Karpas-422 (cell line): Measurements from ENCODE around the gene CABLES1. TPM values are rescaled to one million over a fixed set of nuclear protein-coding genes. Genes with fewer than 3 reads are reported as not detected.
A peak's percentile ranks its signal among the peaks of the same experiment; 100 is the strongest.

ENCODE experiments used
- DNase-seq: peaks from one replicate; pipeline ENCODE4 v3.0.0-alpha.2; 2015
- H2AFZ ChIP-seq: fragments of 200-600 bp; sonication (generic); 2 replicates; pipeline ENCODE4 v1.6.1; 2014; ENCODE audit warnings: antibody characterized with exemption, low read length, mixed read lengths
- H3K27ac ChIP-seq: fragments of 200-600 bp; sonication (generic); 2 replicates; pipeline ENCODE4 v1.5.1; 2014; ENCODE audit warnings: mild to moderate bottlenecking, low read length, moderate library complexity
- H3K27me3 ChIP-seq: fragments of 200-600 bp; sonication (generic); 2 replicates; pipeline ENCODE4 v1.6.1; 2014; ENCODE audit warnings: low read length, mixed read lengths
- H3K36me3 ChIP-seq: fragments of 200-600 bp; sonication (generic); 2 replicates; pipeline ENCODE4 v1.6.1; 2014; ENCODE audit warnings: low read length, mixed read lengths; ENCODE audit not compliant: insufficient read depth
- H3K4me1 ChIP-seq: fragments of 200-600 bp; sonication (generic); 2 replicates; pipeline ENCODE4 v1.6.1; 2014; ENCODE audit warnings: mild to moderate bottlenecking, low read length, mixed read lengths
- H3K4me2 ChIP-seq: fragments of 200-600 bp; sonication (generic); 2 replicates; pipeline ENCODE4 v1.6.1; 2014; ENCODE audit warnings: low read length, low read depth, mild to moderate bottlenecking; ENCODE audit not compliant: poor library complexity, severe bottlenecking
- H3K4me3 ChIP-seq: fragments of 200-600 bp; sonication (generic); 2 replicates; pipeline ENCODE4 v1.5.1; 2014; ENCODE audit warnings: mild to moderate bottlenecking, antibody characterized with exemption, low read length, mixed read lengths
- H3K79me2 ChIP-seq: fragments of 200-600 bp; sonication (generic); 2 replicates; pipeline ENCODE4 v1.6.1; 2014; ENCODE audit warnings: mild to moderate bottlenecking, low read length, mixed read lengths
- H3K9ac ChIP-seq: fragments of 200-600 bp; sonication (generic); 2 replicates; pipeline ENCODE4 v1.6.0; 2014; ENCODE audit warnings: low read length
- H3K9me2 ChIP-seq: fragments of 200-600 bp; sonication (generic), shearing (Covaris generic); replicated peaks from 2 replicates; pipeline ENCODE4 v1.6.0; 2014; ENCODE audit warnings: mild to moderate bottlenecking, low read length, moderate library complexity; ENCODE audit not compliant: insufficient read depth
- H3K9me3 ChIP-seq: fragments of 300-700, 200-600 bp; sonication (generic); 2 replicates; pipeline ENCODE4 v1.6.1; 2014; ENCODE audit warnings: low read length, mixed read lengths
- H4K20me1 ChIP-seq: fragments of 200-600 bp; sonication (generic); 2 replicates; pipeline ENCODE4 v1.6.1; 2014; ENCODE audit warnings: mild to moderate bottlenecking, antibody characterized with exemption, low read length, low read depth; ENCODE audit not compliant: insufficient read depth
- total RNA-seq: library from RNA; depleted of rRNA; stranded (reverse); fragments of >200 nt; shearing (Covaris generic); gene quantifications from 2 replicates; pipeline ENCODE4 v1.2.3, GENCODE V29; 2014; ENCODE audit warnings: low replicate concordance

Gene CABLES1
- total RNA-seq, 1 experiment from 2014 or later: not detected

- H3K27ac ChIP-seq: no peak overlapping the region
- H3K4me2 ChIP-seq: peak overlapping the region; percentile 23
- no peaks in the 10 kb centered on the region for H4K20me1 ChIP-seq
- H3K36me3 ChIP-seq: no peaks in the 10 kb centered on the region
- H3K79me2 ChIP-seq: no peaks in the 10 kb centered on the region
- no peak overlapping the region for H3K4me3 ChIP-seq
- H3K9me3 ChIP-seq: no peaks in the 10 kb centered on the region
- H3K9ac ChIP-seq: no peak overlapping the region
- peaks cover 19% of the 10 kb centered on the region for H3K4me1 ChIP-seq
- no peaks in the 10 kb centered on the region for H3K27me3 ChIP-seq
- DNase-seq: no peak
- H3K9me2 ChIP-seq: no peaks in the 10 kb centered on the region
- H2AFZ ChIP-seq: no peak overlapping the region
Observed at GRCh38 chr18:23133860-23134779, 1.2 kb upstream of the CABLES1 start.

GRCh38 chr18:23135550-23136325 is 453 bp downstream of the CABLES1 start:
- no peak overlapping the region for H3K4me2 ChIP-seq
- no peak overlapping the region for H3K4me3 ChIP-seq
- no peak for DNase-seq
- no peaks in the 10 kb centered on the region for H3K79me2 ChIP-seq
- no peaks in the 10 kb centered on the region for H4K20me1 ChIP-seq
- no peak overlapping the region for H3K27ac ChIP-seq
- no peaks in the 10 kb centered on the region for H3K9me2 ChIP-seq
- no peaks in the 10 kb centered on the region for H3K27me3 ChIP-seq
- peaks cover 12% of the 10 kb centered on the region for H3K4me1 ChIP-seq
- H3K9me3 ChIP-seq: no peaks in the 10 kb centered on the region
- H3K9ac ChIP-seq: no peak overlapping the region
- H2AFZ ChIP-seq: no peak overlapping the region
- no peaks in the 10 kb centered on the region for H3K36me3 ChIP-seq

- H3K27ac ChIP-seq: no peak overlapping the region
- H4K20me1 ChIP-seq: no peaks in the 10 kb centered on the region
- H3K4me1 ChIP-seq: peaks cover 7% of the 10 kb centered on the region
- H3K36me3 ChIP-seq: no peaks in the 10 kb centered on the region
- no peak overlapping the region for H2AFZ ChIP-seq
- no peaks in the 10 kb centered on the region for H3K9me3 ChIP-seq
- H3K4me3 ChIP-seq: no peak overlapping the region
- H3K27me3 ChIP-seq: no peaks in the 10 kb centered on the region
- no peaks in the 10 kb centered on the region for H3K79me2 ChIP-seq
- H3K4me2 ChIP-seq: no peak overlapping the region
- no peak for DNase-seq
- no peak overlapping the region for H3K9ac ChIP-seq
- H3K9me2 ChIP-seq: no peaks in the 10 kb centered on the region
Observed at GRCh38 chr18:23136326-23137096, 1.2 kb downstream of the CABLES1 start.

- Histone ChIP-seq H3K79me2 (no peaks in the 10 kb centered on the region), H3K4me2 (no peak overlapping the region), H3K27me3 (no peaks in the 10 kb centered on the region), H3K9me3 (no peaks in the 10 kb centered on the region), H3K9ac (no peak overlapping the region), H3K9me2 (no peaks in the 10 kb centered on the region), H3K27ac (no peak overlapping the region), H2AFZ (no peak overlapping the region), H4K20me1 (no peaks in the 10 kb centered on the region), H3K4me1 (peaks cover 7% of the 10 kb centered on the region), H3K36me3 (no peaks in the 10 kb centered on the region), H3K4me3 (no peak overlapping the region)
- no peak for DNase-seq
Observed at GRCh38 chr18:23137097-23137635, 1.9 kb downstream of the CABLES1 start.

GRCh38 chr18:23137788-23138216 is 2.5 kb downstream of the CABLES1 start:
- H3K4me2 ChIP-seq: no peak overlapping the region
- H3K36me3 ChIP-seq: no peaks in the 10 kb centered on the region
- no peak for DNase-seq
- no peak overlapping the region for H3K9ac ChIP-seq
- H3K9me3 ChIP-seq: no peaks in the 10 kb centered on the region
- no peaks in the 10 kb centered on the region for H3K27me3 ChIP-seq
- H3K79me2 ChIP-seq: no peaks in the 10 kb centered on the region
- H3K4me3 ChIP-seq: no peak overlapping the region
- peaks cover 7% of the 10 kb centered on the region for H3K4me1 ChIP-seq
- H3K9me2 ChIP-seq: no peaks in the 10 kb centered on the region
- H3K27ac ChIP-seq: no peak overlapping the region
- H2AFZ ChIP-seq: no peak overlapping the region
- H4K20me1 ChIP-seq: no peaks in the 10 kb centered on the region

- H3K27me3 ChIP-seq: no peaks in the 10 kb centered on the region
- no peak overlapping the region for H3K4me2 ChIP-seq
- H3K79me2 ChIP-seq: no peaks in the 10 kb centered on the region
- H4K20me1 ChIP-seq: no peaks in the 10 kb centered on the region
- no peak overlapping the region for H3K27ac ChIP-seq
- H3K9ac ChIP-seq: no peak overlapping the region
- DNase-seq: no peak
- H3K4me3 ChIP-seq: no peak overlapping the region
- H3K9me3 ChIP-seq: no peaks in the 10 kb centered on the region
- H3K9me2 ChIP-seq: no peaks in the 10 kb centered on the region
- no peak overlapping the region for H2AFZ ChIP-seq
- no peaks in the 10 kb centered on the region for H3K36me3 ChIP-seq
- H3K4me1 ChIP-seq: peaks cover 7% of the 10 kb centered on the region
Observed at GRCh38 chr18:23138471-23138870, 3.2 kb downstream of the CABLES1 start.

GRCh38 chr18:23141104-23141999 is 6.1 kb downstream of the CABLES1 start:
- Histone ChIP-seq H3K9me2 (no peaks in the 10 kb centered on the region), H3K9me3 (no peaks in the 10 kb centered on the region), H3K27me3 (no peaks in the 10 kb centered on the region), H3K27ac (no peak overlapping the region), H3K9ac (no peak overlapping the region), H3K4me3 (no peak overlapping the region), H3K4me1 (no peaks in the 10 kb centered on the region), H4K20me1 (no peaks in the 10 kb centered on the region), H3K36me3 (no peaks in the 10 kb centered on the region), H3K4me2 (no peak overlapping the region), H2AFZ (no peak overlapping the region), H3K79me2 (no peaks in the 10 kb centered on the region)
- DNase-seq: no peak
